WERI-Rb-1 (cell line): ENCODE results near the gene COL16A1.

ENCODE experiments used
- DNase-seq: peaks from one replicate; pipeline ENCODE4 v3.0.0-alpha.2; 2020
- H3K27ac ChIP-seq: fragments of 250-450 bp; sonication (Bioruptor Pico); 2 replicates; pipeline ENCODE4 v1.5.1; 2020; ENCODE audit warnings: mild to moderate bottlenecking, moderate library complexity
- H3K27me3 ChIP-seq: fragments of 250-450 bp; sonication (Bioruptor Pico); 2 replicates; pipeline ENCODE4 v1.5.1; 2021; ENCODE audit warnings: mild to moderate bottlenecking, low read depth, moderate library complexity; ENCODE audit not compliant: insufficient read depth, severe bottlenecking
- H3K36me3 ChIP-seq: fragments of 250-450 bp; sonication (Bioruptor Pico); 2 replicates; pipeline ENCODE4 v1.5.1; 2020; ENCODE audit warnings: mild to moderate bottlenecking, moderate library complexity
- H3K4me3 ChIP-seq: 2 replicates; pipeline ENCODE4 v1.5.1; 2011; ENCODE audit warnings: low read depth, mild to moderate bottlenecking, control low read depth, low read length
- H3K9me3 ChIP-seq: fragments of 250-450 bp; sonication (Bioruptor Pico); 2 replicates; pipeline ENCODE4 v1.5.1; 2021; ENCODE audit warnings: mild to moderate bottlenecking, moderate library complexity; ENCODE audit not compliant: severe bottlenecking
- TF ChIP-seq, protein P1 (sequence below): IDR thresholded peaks from 2 replicates; pipeline ENCODE4 v1.5.1; 2011; ENCODE audit warnings: low read depth, mild to moderate bottlenecking, control low read depth, inconsistent platforms, low read length

The COL16A1 gene

DNA sequence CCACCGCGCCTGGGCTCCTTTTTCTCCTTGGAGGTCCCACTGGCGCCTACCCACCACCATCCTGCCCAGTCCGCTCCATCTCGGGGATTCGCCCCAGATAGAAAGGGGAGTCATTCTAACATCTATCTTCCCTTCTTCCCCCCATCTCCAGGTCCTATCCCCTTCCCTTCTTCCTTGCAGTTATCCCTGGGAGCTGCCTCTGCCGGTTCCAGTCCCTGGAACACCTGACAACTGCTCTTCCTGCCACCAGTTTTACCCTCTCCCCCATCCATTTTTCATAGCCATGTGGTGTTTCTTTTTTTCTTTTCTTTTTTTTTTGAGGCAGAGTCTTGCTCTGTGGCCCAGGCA is 12.0 kb upstream of the COL16A1 start:
- Histone ChIP-seq H3K9me3 (no peaks in the 10 kb centered on the region), H3K27ac (no peak overlapping the region), H3K4me3 (no peak overlapping the region), H3K36me3 (no peaks in the 10 kb centered on the region), H3K27me3 (no peaks in the 10 kb centered on the region)
- TF ChIP-seq, protein P1, sequence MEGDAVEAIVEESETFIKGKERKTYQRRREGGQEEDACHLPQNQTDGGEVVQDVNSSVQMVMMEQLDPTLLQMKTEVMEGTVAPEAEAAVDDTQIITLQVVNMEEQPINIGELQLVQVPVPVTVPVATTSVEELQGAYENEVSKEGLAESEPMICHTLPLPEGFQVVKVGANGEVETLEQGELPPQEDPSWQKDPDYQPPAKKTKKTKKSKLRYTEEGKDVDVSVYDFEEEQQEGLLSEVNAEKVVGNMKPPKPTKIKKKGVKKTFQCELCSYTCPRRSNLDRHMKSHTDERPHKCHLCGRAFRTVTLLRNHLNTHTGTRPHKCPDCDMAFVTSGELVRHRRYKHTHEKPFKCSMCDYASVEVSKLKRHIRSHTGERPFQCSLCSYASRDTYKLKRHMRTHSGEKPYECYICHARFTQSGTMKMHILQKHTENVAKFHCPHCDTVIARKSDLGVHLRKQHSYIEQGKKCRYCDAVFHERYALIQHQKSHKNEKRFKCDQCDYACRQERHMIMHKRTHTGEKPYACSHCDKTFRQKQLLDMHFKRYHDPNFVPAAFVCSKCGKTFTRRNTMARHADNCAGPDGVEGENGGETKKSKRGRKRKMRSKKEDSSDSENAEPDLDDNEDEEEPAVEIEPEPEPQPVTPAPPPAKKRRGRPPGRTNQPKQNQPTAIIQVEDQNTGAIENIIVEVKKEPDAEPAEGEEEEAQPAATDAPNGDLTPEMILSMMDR, result no peak
- no peak for DNase-seq

GRCh38 chr1:31715087-31715872 is 11.5 kb upstream of the COL16A1 start:
- no peak overlapping the region for H3K4me3 ChIP-seq
- H3K9me3 ChIP-seq, result no peaks in the 10 kb centered on the region
- DNase-seq, result peak; percentile 30
- H3K27me3 ChIP-seq, result no peaks in the 10 kb centered on the region
- peak overlapping the region; percentile 66; the same call in 1 of the 2 replicates for H3K27ac ChIP-seq
- TF ChIP-seq, protein P1, result peak; percentile 44
- no peaks in the 10 kb centered on the region for H3K36me3 ChIP-seq

GRCh38 chr1:31714442-31715086 is 10.7 kb upstream of the COL16A1 start:
- Histone ChIP-seq H3K4me3 (peak overlapping the region; percentile 17), H3K36me3 (no peaks in the 10 kb centered on the region), H3K9me3 (no peaks in the 10 kb centered on the region), H3K27ac (peak overlapping the region; percentile 66), H3K27me3 (no peaks in the 10 kb centered on the region)
- peak; percentile 76 for DNase-seq
- TF ChIP-seq, protein P1, result peak; percentile 83

GRCh38 chr1:31712630-31713029 is 8.8 kb upstream of the COL16A1 start:
- H3K36me3 ChIP-seq, result no peaks in the 10 kb centered on the region
- H3K27me3 ChIP-seq, result no peaks in the 10 kb centered on the region
- no peak for DNase-seq
- no peak overlapping the region for H3K4me3 ChIP-seq
- H3K27ac ChIP-seq, result no peak overlapping the region
- H3K9me3 ChIP-seq, result no peaks in the 10 kb centered on the region
- TF ChIP-seq, protein P1, result no peak

- Histone ChIP-seq H3K27me3 (no peaks in the 10 kb centered on the region), H3K9me3 (no peaks in the 10 kb centered on the region), H3K27ac (no peak overlapping the region), H3K4me3 (no peak overlapping the region), H3K36me3 (no peaks in the 10 kb centered on the region)
- TF ChIP-seq, protein P1, result no peak
- DNase-seq, result no peak
Observed at GRCh38 chr1:31712068-31712467, 8.3 kb upstream of the COL16A1 start.

DNA sequence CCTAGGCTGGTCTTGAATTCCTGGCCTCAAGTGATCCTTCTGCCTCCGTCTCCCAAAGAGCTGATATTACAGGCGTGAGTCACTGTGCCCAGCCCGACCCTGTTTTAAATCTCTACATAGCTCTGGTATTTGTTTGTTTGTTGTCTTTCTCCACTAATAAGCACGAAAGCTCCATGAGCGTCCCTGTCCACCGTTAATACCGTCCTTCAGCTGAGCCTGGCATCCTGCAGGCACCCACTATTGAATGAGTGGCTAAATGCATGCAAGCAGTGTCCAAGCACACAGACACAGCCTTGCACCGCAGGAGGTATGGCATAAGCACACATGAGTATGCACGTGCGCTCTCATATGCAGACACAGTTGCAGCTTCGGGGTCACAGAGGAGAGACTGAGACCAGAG is 4.5 kb upstream of the COL16A1 start:
- Histone ChIP-seq H3K27me3 (no peaks in the 10 kb centered on the region), H3K36me3 (no peaks in the 10 kb centered on the region), H3K27ac (no peak overlapping the region; the same call in 1 of the 2 replicates), H3K9me3 (no peaks in the 10 kb centered on the region), H3K4me3 (no peak overlapping the region)
- TF ChIP-seq, protein P1, result no peak
- no peak for DNase-seq
